ENCODE measurements around the gene GLS.
A peak's percentile ranks its signal among the peaks of the same experiment; 100 is the strongest.

The GLS gene

DNA sequence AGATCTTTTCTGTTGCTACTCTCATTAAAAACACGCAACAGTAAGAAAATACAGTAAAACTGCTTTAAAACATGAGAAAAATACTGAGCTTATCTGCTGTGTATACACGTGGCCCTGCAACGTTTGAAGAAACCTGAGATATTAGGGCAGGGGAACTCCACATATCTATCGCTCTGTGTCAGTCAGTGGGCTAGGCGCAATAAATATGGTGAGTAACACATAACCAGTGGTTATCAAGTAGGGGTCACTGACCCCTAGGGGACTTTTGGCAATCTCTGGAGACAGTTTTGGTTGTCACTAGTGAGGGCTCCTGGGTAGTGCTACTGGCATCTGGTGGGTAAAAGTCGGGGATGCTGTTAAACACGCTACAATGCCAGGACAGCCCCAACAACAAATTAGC is 118.4 kb downstream of the GLS start:
- H3K4me3 ChIP-seq (ENCODE audit: low read length, poor library complexity, severe bottlenecking), result no peak overlapping the region
- TF ChIP-seq CTCF (conservative IDR thresholded peaks at IDR 0.05; ENCODE audit: low read length) (no peak), EZH2phosphoT487 (IDR thresholded peaks at IDR 0.05; ENCODE audit: borderline replicate concordance) (no peak)
- H3K4me2 ChIP-seq (ENCODE audit: low read depth, low read length, poor library complexity, severe bottlenecking), result no peak overlapping the region
- peaks cover 8% of the 10 kb centered on the region; the same call in 1 of the 2 replicates for H3K9me3 ChIP-seq (ENCODE audit: insufficient read depth, low read depth, low read length)
- peaks cover 88% of the 10 kb centered on the region; the same call in 1 of the 2 replicates for H3K36me3 ChIP-seq (ENCODE audit: insufficient read depth, low read length)
- no peaks in the 10 kb centered on the region for H3K79me2 ChIP-seq (ENCODE audit: insufficient read depth, low read length)
- no peak overlapping the region for H3K9ac ChIP-seq (ENCODE audit: low read depth, low read length, poor library complexity, severe bottlenecking)
- H2AFZ ChIP-seq (ENCODE audit: low read length), result no peak overlapping the region
- no peaks in the 10 kb centered on the region for H3K4me1 ChIP-seq (ENCODE audit: insufficient read depth, low read length, poor library complexity, severe bottlenecking)
- no peaks in the 10 kb centered on the region for H3K9me2 ChIP-seq (replicated peaks; ENCODE audit: low read depth, low read length)
- H3K27me3 ChIP-seq (ENCODE audit: insufficient read depth, low read length, poor library complexity, severe bottlenecking), result no peaks in the 10 kb centered on the region
- no peaks in the 10 kb centered on the region for H4K20me1 ChIP-seq (ENCODE audit: insufficient read depth, low read length, poor library complexity, severe bottlenecking)
- H3F3A ChIP-seq (ENCODE audit: low read depth), result no peaks in the 10 kb centered on the region

DNA sequence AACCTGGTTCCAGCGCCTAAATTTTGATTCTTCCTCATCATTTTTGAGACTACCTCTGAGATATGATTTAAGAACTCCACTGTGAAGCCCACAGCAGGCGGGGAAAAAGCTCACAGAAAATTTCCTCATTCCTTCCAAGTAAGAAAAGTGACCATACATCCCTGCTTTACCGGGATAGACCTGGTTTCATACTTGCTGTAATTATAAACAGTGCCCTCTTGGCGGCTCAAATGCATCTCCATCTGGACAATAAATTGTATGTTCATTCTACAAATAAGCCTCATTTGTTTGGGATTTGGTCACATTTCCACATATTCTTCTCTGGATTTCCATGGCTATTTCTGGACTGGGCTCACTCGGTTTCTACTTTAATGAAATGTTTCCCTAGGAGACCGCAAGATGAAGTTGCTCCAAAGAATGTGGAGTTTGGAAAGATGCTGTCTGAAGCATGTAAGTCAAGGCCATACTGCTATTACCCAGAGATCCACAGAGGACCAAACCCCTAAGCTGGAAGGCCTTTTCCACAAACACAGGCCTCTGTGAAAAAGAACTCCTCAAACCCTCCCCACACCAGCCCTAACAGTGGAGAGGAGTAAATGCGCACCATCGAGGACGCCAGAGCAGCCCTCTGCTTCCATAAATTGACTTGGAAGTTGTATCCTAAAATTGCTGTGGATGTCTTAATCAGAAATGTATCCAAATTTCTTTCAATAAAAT is 119.5 kb downstream of the GLS start:
- Histone ChIP-seq H4K20me1 (ENCODE audit: insufficient read depth, low read length, poor library complexity, severe bottlenecking) (no peaks in the 10 kb centered on the region), H2AFZ (ENCODE audit: low read length) (no peak overlapping the region), H3K4me3 (ENCODE audit: low read length, poor library complexity, severe bottlenecking) (no peak overlapping the region), H3K36me3 (ENCODE audit: insufficient read depth, low read length) (peaks cover 90% of the 10 kb centered on the region), H3F3A (ENCODE audit: low read depth) (no peaks in the 10 kb centered on the region), H3K4me2 (ENCODE audit: low read depth, low read length, poor library complexity, severe bottlenecking) (no peak overlapping the region), H3K27me3 (ENCODE audit: insufficient read depth, low read length, poor library complexity, severe bottlenecking) (no peaks in the 10 kb centered on the region), H3K9me2 (replicated peaks; ENCODE audit: low read depth, low read length) (no peaks in the 10 kb centered on the region), H3K79me2 (ENCODE audit: insufficient read depth, low read length) (no peaks in the 10 kb centered on the region), H3K9me3 (ENCODE audit: insufficient read depth, low read depth, low read length) (peaks cover 10% of the 10 kb centered on the region; the same call in 1 of the 2 replicates), H3K4me1 (ENCODE audit: insufficient read depth, low read length, poor library complexity, severe bottlenecking) (no peaks in the 10 kb centered on the region), H3K9ac (ENCODE audit: low read depth, low read length, poor library complexity, severe bottlenecking) (no peak overlapping the region)
- no peak for TF ChIP-seq EZH2phosphoT487 (IDR thresholded peaks at IDR 0.05; ENCODE audit: borderline replicate concordance)
- TF ChIP-seq CTCF (conservative IDR thresholded peaks at IDR 0.05; ENCODE audit: low read length), result 0 out of 2 replicates have a peak, but pooled peaks have one; percentile 17

DNA sequence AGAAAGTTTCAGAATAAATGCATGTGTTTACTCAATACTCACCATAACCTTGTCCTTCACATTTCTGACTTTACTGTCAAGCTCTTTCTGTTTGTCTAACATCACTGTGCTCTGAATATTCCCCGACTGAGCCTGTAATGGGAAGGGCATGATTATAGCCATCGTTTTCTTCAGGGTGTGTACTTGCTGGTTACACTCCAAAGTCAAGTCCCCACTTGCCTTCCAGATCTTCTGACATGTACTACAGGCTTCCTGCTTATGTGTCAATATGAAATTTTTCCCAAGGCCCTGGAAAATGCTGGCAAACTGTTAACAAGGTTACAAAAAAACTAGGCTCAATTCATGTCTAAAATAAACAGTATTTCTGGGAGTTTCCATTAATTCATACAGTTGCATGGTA is 120.4 kb downstream of the GLS start:
- Histone ChIP-seq H3K4me3 (ENCODE audit: low read length, poor library complexity, severe bottlenecking) (no peak overlapping the region), H3K4me2 (ENCODE audit: low read depth, low read length, poor library complexity, severe bottlenecking) (no peak overlapping the region), H4K20me1 (ENCODE audit: insufficient read depth, low read length, poor library complexity, severe bottlenecking) (no peaks in the 10 kb centered on the region), H3K9ac (ENCODE audit: low read depth, low read length, poor library complexity, severe bottlenecking) (no peak overlapping the region), H3K27me3 (ENCODE audit: insufficient read depth, low read length, poor library complexity, severe bottlenecking) (no peaks in the 10 kb centered on the region), H2AFZ (ENCODE audit: low read length) (no peak overlapping the region), H3K36me3 (ENCODE audit: insufficient read depth, low read length) (peaks cover 90% of the 10 kb centered on the region), H3K4me1 (ENCODE audit: insufficient read depth, low read length, poor library complexity, severe bottlenecking) (no peaks in the 10 kb centered on the region), H3F3A (ENCODE audit: low read depth) (no peaks in the 10 kb centered on the region), H3K9me2 (replicated peaks; ENCODE audit: low read depth, low read length) (no peaks in the 10 kb centered on the region), H3K79me2 (ENCODE audit: insufficient read depth, low read length) (no peaks in the 10 kb centered on the region), H3K9me3 (ENCODE audit: insufficient read depth, low read depth, low read length) (peaks cover 10% of the 10 kb centered on the region; the same call in 1 of the 2 replicates)
- TF ChIP-seq EZH2phosphoT487 (IDR thresholded peaks at IDR 0.05; ENCODE audit: borderline replicate concordance), result no peak

DNA sequence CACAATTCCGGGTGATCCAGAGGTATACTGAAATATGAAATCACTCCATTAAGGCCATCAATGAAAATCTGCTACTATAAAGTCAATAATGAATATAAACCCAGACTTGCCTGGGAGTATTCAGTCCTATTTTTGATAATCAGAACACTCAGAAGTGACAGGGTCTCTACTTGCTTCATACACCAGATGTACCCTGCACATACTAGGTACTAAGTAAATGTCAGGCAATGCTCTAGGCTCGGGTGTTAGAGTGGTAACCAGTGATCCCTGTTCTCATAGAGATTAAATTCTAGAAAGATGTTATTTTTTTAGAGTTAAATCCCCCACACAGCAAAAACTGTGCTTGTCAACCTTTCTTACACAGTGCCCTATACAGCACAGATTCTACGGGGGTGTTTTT is 121.0 kb downstream of the GLS start:
- H4K20me1 ChIP-seq (ENCODE audit: insufficient read depth, low read length, poor library complexity, severe bottlenecking), result no peaks in the 10 kb centered on the region
- H3F3A ChIP-seq (ENCODE audit: low read depth), result no peaks in the 10 kb centered on the region
- H3K36me3 ChIP-seq (ENCODE audit: insufficient read depth, low read length), result peaks cover 91% of the 10 kb centered on the region
- H3K9me3 ChIP-seq (ENCODE audit: insufficient read depth, low read depth, low read length), result peaks cover 10% of the 10 kb centered on the region; the same call in 1 of the 2 replicates
- H3K9me2 ChIP-seq (replicated peaks; ENCODE audit: low read depth, low read length), result no peaks in the 10 kb centered on the region
- H2AFZ ChIP-seq (ENCODE audit: low read length), result no peak overlapping the region
- H3K27me3 ChIP-seq (ENCODE audit: insufficient read depth, low read length, poor library complexity, severe bottlenecking), result no peaks in the 10 kb centered on the region
- no peaks in the 10 kb centered on the region for H3K4me1 ChIP-seq (ENCODE audit: insufficient read depth, low read length, poor library complexity, severe bottlenecking)
- H3K4me2 ChIP-seq (ENCODE audit: low read depth, low read length, poor library complexity, severe bottlenecking), result no peak overlapping the region
- H3K9ac ChIP-seq (ENCODE audit: low read depth, low read length, poor library complexity, severe bottlenecking), result no peak overlapping the region
- H3K79me2 ChIP-seq (ENCODE audit: insufficient read depth, low read length), result no peaks in the 10 kb centered on the region
- TF ChIP-seq EZH2phosphoT487 (IDR thresholded peaks at IDR 0.05; ENCODE audit: borderline replicate concordance) (no peak), CTCF (conservative IDR thresholded peaks at IDR 0.05; ENCODE audit: low read length) (no peak)
- H3K4me3 ChIP-seq (ENCODE audit: low read length, poor library complexity, severe bottlenecking), result no peak overlapping the region

Measured in Loucy (cell line).